NCI-H2029 (cell line): Measurements from ENCODE around the gene CD9.
"Not testable (repeated sequence)": the region's sequence is repeated elsewhere in the genome, so short reads cannot be mapped to it uniquely, and the experiment has no call there.

ENCODE experiments used
- DNase-seq: peaks from one replicate; lab custom pipeline; 2025; lab: John Stamatoyannopoulos, UW

The CD9 gene

GRCh38 chr12:6200256-6201212, at the start of gene CD9:
Gene CD9, plus strand, starts transcription at chr12:6200400. Its CDS starts 100 bp downstream, at chr12:6200500.
- peak; percentile 32 for DNase-seq

- no peak for DNase-seq
These were observed 45.3 kb upstream of the CD9 start for GRCh38 chr12:6154730-6155459.

GRCh38 chr12:6157482-6157881, 42.7 kb upstream of the CD9 start:
- no peak for DNase-seq

GRCh38 chr12:6158255-6158654, 41.9 kb upstream of the CD9 start:
- no peak for DNase-seq

- no peak for DNase-seq
These were observed 41.5 kb upstream of the CD9 start for GRCh38 chr12:6158749-6159148.

- not testable (repeated sequence) for DNase-seq
These were observed 40.8 kb upstream of the CD9 start for GRCh38 chr12:6159166-6160011.

- not testable (repeated sequence) for DNase-seq
These were observed 40.1 kb upstream of the CD9 start for GRCh38 chr12:6160049-6160649.

- DNase-seq, result no peak
These were observed 38.9 kb upstream of the CD9 start for GRCh38 chr12:6161124-6161882.

GRCh38 chr12:6163416-6164060, 36.7 kb upstream of the CD9 start:
- DNase-seq, result no peak

- DNase-seq, result no peak
These were observed 34.8 kb upstream of the CD9 start for GRCh38 chr12:6165395-6165794.

GRCh38 chr12:6166808-6167207, 33.4 kb upstream of the CD9 start:
- no peak for DNase-seq

- no peak for DNase-seq
These were observed 32.6 kb upstream of the CD9 start for GRCh38 chr12:6167327-6168280.

GRCh38 chr12:6171409-6172015, 28.7 kb upstream of the CD9 start:
- no peak for DNase-seq

- no peak for DNase-seq
These were observed 28.1 kb upstream of the CD9 start for GRCh38 chr12:6172086-6172485.

GRCh38 chr12:6172862-6173261, 27.3 kb upstream of the CD9 start:
- no peak for DNase-seq

GRCh38 chr12:6177642-6178358, 22.4 kb upstream of the CD9 start:
- DNase-seq, result no peak

GRCh38 chr12:6178981-6179761, 21.0 kb upstream of the CD9 start:
- DNase-seq, result no peak
